ENCODE data around the gene EEA1. TPM values are rescaled to one million over a fixed set of nuclear protein-coding genes. Genes with fewer than 3 reads are reported as not detected.

The EEA1 gene
- total and polyA plus RNA-seq, 4 experiments from 2014 or later, result 2.8 to 16.4 (median 16.1) TPM

DNA sequence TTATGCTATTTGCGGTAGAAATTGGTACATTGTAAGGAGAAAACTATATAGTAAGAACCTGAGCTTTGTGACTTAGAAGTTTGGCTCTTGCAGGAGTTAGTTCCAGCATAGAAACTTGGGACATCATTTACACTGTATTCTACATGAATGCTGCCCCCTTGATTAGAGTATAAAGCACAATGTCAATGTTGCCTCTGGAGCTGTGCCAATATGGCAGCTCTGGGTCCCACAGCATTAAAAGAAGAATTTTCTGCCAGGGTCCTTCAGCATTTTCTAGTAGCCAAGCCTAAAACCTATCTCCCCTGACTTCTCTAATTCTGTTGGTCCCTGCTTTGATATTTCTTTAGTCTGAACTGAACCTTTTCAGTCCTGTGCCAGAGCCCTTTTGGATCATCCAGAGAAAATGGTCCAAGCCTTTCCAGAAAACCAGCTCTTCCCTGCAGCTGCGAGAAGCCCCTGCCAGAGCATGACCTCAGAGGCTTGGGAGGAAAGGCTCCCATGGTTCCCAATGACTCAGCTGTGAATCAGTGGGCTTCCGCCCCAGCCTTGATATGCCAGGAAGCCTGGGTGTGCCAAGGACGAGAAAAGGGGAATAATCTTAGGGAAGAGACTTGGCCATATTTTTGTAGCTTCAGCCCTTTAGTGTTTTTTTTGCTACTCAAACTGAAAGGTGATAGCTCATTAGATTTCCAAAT, 183.1 kb downstream of the EEA1 start:
- no peaks in the 10 kb centered on the region for H3K9me3 ChIP-seq (ENCODE audit: control insufficient read depth in 1 of 2, low read length in 2 of 2)
- DNase-seq, result no peak
- H3K4me3 Mint-ChIP-seq, result no peak overlapping the region
- peaks cover 10 to 11% of the 10 kb centered on the region in 2 donors for H3K27me3 Mint-ChIP-seq
- H3K4me1 ChIP-seq (ENCODE audit: insufficient read depth, low read length), result no peaks in the 10 kb centered on the region
- peaks cover 0 to 4% (median 0%) of the 10 kb centered on the region in 8 donors for H3K9me3 Mint-ChIP-seq
- H3K4me1 Mint-ChIP-seq, result peaks cover 0 to 8% (median 0%) of the 10 kb centered on the region in 4 donors
- intact Hi-C loops (cut with micrococcal nuclease), result no loop called here
- ChIA-PET POLR2A (ENCODE audit: partially characterized antibody) (no interaction called here), CTCF (ENCODE audit: partially characterized antibody) (no interaction called here)
- no peak overlapping the region for H3K4me3 ChIP-seq (ENCODE audit: low read length in 2 of 2)
- no peaks in the 10 kb centered on the region for H3K36me3 ChIP-seq (ENCODE audit: insufficient read depth, low read length)
- H3K27me3 ChIP-seq (ENCODE audit: insufficient read depth, low read length), result no peaks in the 10 kb centered on the region
- H3K27ac ChIP-seq (ENCODE audit: low read depth, low read length), result no peak overlapping the region
- H3K27ac Mint-ChIP-seq, result no peak overlapping the region
- no peaks in the 10 kb centered on the region for H3K36me3 Mint-ChIP-seq

- CTCF ChIA-PET (ENCODE audit: partially characterized antibody), result no interaction called here
- Mint-ChIP-seq H3K36me3 (no peaks in the 10 kb centered on the region), H3K4me3 (no peak overlapping the region), H3K9me3 (peaks cover 0 to 4% (median 0%) of the 10 kb centered on the region in 8 donors), H3K27me3 (peaks cover 8 to 14% of the 10 kb centered on the region in 2 donors), H3K27ac (no peak overlapping the region), H3K4me1 (peaks cover 0 to 8% (median 0%) of the 10 kb centered on the region in 4 donors)
- Histone ChIP-seq H3K9me3 (ENCODE audit: control insufficient read depth in 1 of 2, low read length in 2 of 2) (no peaks in the 10 kb centered on the region), H3K27ac (ENCODE audit: low read depth, low read length) (no peak overlapping the region), H3K4me1 (ENCODE audit: insufficient read depth, low read length) (no peaks in the 10 kb centered on the region), H3K27me3 (ENCODE audit: insufficient read depth, low read length) (no peaks in the 10 kb centered on the region), H3K4me3 (ENCODE audit: low read length in 2 of 2) (no peak overlapping the region), H3K36me3 (ENCODE audit: insufficient read depth, low read length) (no peaks in the 10 kb centered on the region)
- no peak for DNase-seq
- intact Hi-C loops (cut with micrococcal nuclease), result no loop called here
- POLR2A ChIA-PET (ENCODE audit: partially characterized antibody), result no interaction called here
Measured at GRCh38 chr12:92743026-92743425, 186.1 kb downstream of the EEA1 start.

DNA sequence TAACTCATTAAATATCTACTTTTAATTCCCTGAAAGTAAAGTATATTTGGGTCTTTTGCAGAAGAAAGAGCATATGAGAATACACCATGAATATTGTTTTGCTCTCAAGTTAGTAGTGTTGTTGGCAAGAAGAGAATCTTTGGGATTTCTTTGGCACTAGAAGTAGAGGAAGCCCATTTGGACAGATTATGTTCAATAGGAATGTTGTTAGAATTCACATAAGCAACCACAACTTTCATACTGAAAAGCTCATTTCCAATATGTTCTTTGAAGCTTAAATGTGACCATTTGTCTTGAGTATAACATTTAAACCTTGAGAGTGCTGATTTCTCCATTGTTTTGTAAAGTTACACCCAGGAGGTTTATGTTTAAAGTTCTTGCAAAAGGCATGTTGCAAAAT, 188.7 kb downstream of the EEA1 start:
- Mint-ChIP-seq H3K36me3 (no peaks in the 10 kb centered on the region), H3K9me3 (peaks cover 0 to 4% (median 0%) of the 10 kb centered on the region in 8 donors), H3K27ac (no peak overlapping the region), H3K4me3 (no peak overlapping the region), H3K4me1 (peaks cover 0 to 1% (median 0%) of the 10 kb centered on the region in 4 donors), H3K27me3 (peaks cover 8 to 15% of the 10 kb centered on the region in 2 donors)
- no peak overlapping the region for H3K27ac ChIP-seq (ENCODE audit: low read depth, low read length)
- intact Hi-C loops (cut with micrococcal nuclease), result no loop called here
- no peaks in the 10 kb centered on the region for H3K27me3 ChIP-seq (ENCODE audit: insufficient read depth, low read length)
- H3K4me1 ChIP-seq (ENCODE audit: insufficient read depth, low read length), result no peaks in the 10 kb centered on the region
- ChIA-PET CTCF (ENCODE audit: partially characterized antibody) (no interaction called here), POLR2A (ENCODE audit: partially characterized antibody) (no interaction called here)
- H3K36me3 ChIP-seq (ENCODE audit: insufficient read depth, low read length), result no peaks in the 10 kb centered on the region
- no peaks in the 10 kb centered on the region for H3K9me3 ChIP-seq (ENCODE audit: control insufficient read depth in 1 of 2, low read length in 2 of 2)
- DNase-seq, result no peak
- H3K4me3 ChIP-seq (ENCODE audit: low read length in 2 of 2), result no peak overlapping the region

GRCh38 chr12:92739113-92739512, 190.0 kb downstream of the EEA1 start:
- intact Hi-C loops (cut with micrococcal nuclease), result no loop called here
- Histone ChIP-seq H3K27me3 (ENCODE audit: insufficient read depth, low read length) (no peaks in the 10 kb centered on the region), H3K27ac (ENCODE audit: low read depth, low read length) (no peak overlapping the region), H3K9me3 (ENCODE audit: control insufficient read depth in 1 of 2, low read length in 2 of 2) (no peaks in the 10 kb centered on the region), H3K4me1 (ENCODE audit: insufficient read depth, low read length) (no peaks in the 10 kb centered on the region), H3K36me3 (ENCODE audit: insufficient read depth, low read length) (no peaks in the 10 kb centered on the region), H3K4me3 (ENCODE audit: low read length in 2 of 2) (no peak overlapping the region)
- no peak for DNase-seq
- Mint-ChIP-seq H3K27me3 (peaks cover 12 to 15% of the 10 kb centered on the region in 2 donors), H3K4me1 (peaks cover 0 to 1% (median 0%) of the 10 kb centered on the region in 4 donors), H3K9me3 (peaks cover 0 to 4% (median 0%) of the 10 kb centered on the region in 8 donors), H3K27ac (no peak overlapping the region), H3K4me3 (no peak overlapping the region), H3K36me3 (no peaks in the 10 kb centered on the region)
- CTCF ChIA-PET (ENCODE audit: partially characterized antibody), result no interaction called here
- POLR2A ChIA-PET (ENCODE audit: partially characterized antibody), result no interaction called here

- Histone ChIP-seq H3K27ac (ENCODE audit: low read depth, low read length) (no peak overlapping the region), H3K4me1 (ENCODE audit: insufficient read depth, low read length) (no peaks in the 10 kb centered on the region), H3K9me3 (ENCODE audit: control insufficient read depth in 1 of 2, low read length in 2 of 2) (no peaks in the 10 kb centered on the region), H3K36me3 (ENCODE audit: insufficient read depth, low read length) (no peaks in the 10 kb centered on the region), H3K4me3 (ENCODE audit: low read length in 2 of 2) (no peak overlapping the region), H3K27me3 (ENCODE audit: insufficient read depth, low read length) (no peaks in the 10 kb centered on the region)
- Mint-ChIP-seq H3K9me3 (peaks cover 0 to 4% (median 0%) of the 10 kb centered on the region in 8 donors), H3K4me1 (peaks cover 0 to 1% (median 0%) of the 10 kb centered on the region in 4 donors), H3K27ac (no peak overlapping the region), H3K36me3 (no peaks in the 10 kb centered on the region), H3K27me3 (peaks cover 13 to 15% of the 10 kb centered on the region in 2 donors), H3K4me3 (no peak overlapping the region)
- CTCF ChIA-PET (ENCODE audit: partially characterized antibody), result no interaction called here
- no peak for DNase-seq
- intact Hi-C loops (cut with micrococcal nuclease), result no loop called here
- POLR2A ChIA-PET (ENCODE audit: partially characterized antibody), result no interaction called here
Measured at GRCh38 chr12:92737855-92738850, 190.9 kb downstream of the EEA1 start.

DNA sequence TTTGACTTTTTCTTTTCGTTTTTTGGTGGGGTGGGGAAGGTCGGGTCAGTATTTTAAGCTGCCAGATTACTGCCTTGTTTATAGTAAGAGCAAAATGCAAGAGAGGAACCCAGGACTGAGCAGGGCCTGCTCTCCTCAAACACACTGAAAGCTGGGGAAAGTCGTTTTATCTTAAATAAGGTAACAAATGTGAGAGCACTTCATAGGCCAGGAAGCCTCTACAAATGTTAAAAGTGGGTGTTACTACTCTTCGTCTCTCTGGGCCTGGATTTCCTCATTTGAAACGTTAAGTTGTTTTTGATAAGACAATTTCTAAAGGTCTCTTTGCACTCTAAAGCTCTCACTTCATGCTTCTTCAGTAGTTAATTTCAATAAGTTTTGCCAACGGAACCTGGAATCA, 192.5 kb downstream of the EEA1 start:
- DNase-seq, result no peak
- CTCF ChIA-PET (ENCODE audit: partially characterized antibody), result interaction anchor here (1.2 kb wide), 1 partner anchor 76 kb away, joined by 3 read pairs; no protein-coding TSS in a partner anchor
- Histone ChIP-seq H3K9me3 (ENCODE audit: control insufficient read depth in 1 of 2, low read length in 2 of 2) (no peaks in the 10 kb centered on the region), H3K4me3 (ENCODE audit: low read length in 2 of 2) (no peak overlapping the region), H3K36me3 (ENCODE audit: insufficient read depth, low read length) (no peaks in the 10 kb centered on the region), H3K27ac (ENCODE audit: low read depth, low read length) (no peak overlapping the region), H3K27me3 (ENCODE audit: insufficient read depth, low read length) (no peaks in the 10 kb centered on the region), H3K4me1 (ENCODE audit: insufficient read depth, low read length) (no peaks in the 10 kb centered on the region)
- no peaks in the 10 kb centered on the region for H3K9me3 Mint-ChIP-seq
- no peak overlapping the region for H3K4me3 Mint-ChIP-seq
- no peak overlapping the region for H3K27ac Mint-ChIP-seq
- no peaks in the 10 kb centered on the region for H3K4me1 Mint-ChIP-seq
- no peaks in the 10 kb centered on the region for H3K36me3 Mint-ChIP-seq
- intact Hi-C loops (cut with micrococcal nuclease), result no loop called here
- POLR2A ChIA-PET (ENCODE audit: partially characterized antibody), result no interaction called here
- H3K27me3 Mint-ChIP-seq, result peaks cover 7 to 15% of the 10 kb centered on the region in 2 donors

- peaks cover 7 to 22% of the 10 kb centered on the region in 2 donors for H3K27me3 Mint-ChIP-seq
- ChIA-PET CTCF (ENCODE audit: partially characterized antibody) (no interaction called here), POLR2A (ENCODE audit: partially characterized antibody) (no interaction called here)
- H3K9me3 Mint-ChIP-seq, result no peaks in the 10 kb centered on the region
- Histone ChIP-seq H3K4me3 (ENCODE audit: low read length in 2 of 2) (no peak overlapping the region), H3K36me3 (ENCODE audit: insufficient read depth, low read length) (no peaks in the 10 kb centered on the region), H3K27me3 (ENCODE audit: insufficient read depth, low read length) (no peaks in the 10 kb centered on the region), H3K27ac (ENCODE audit: low read depth, low read length) (no peak overlapping the region), H3K4me1 (ENCODE audit: insufficient read depth, low read length) (no peaks in the 10 kb centered on the region), H3K9me3 (ENCODE audit: control insufficient read depth in 1 of 2, low read length in 2 of 2) (no peaks in the 10 kb centered on the region)
- no peaks in the 10 kb centered on the region for H3K36me3 Mint-ChIP-seq
- intact Hi-C loops (cut with micrococcal nuclease), result no loop called here
- no peak overlapping the region for H3K27ac Mint-ChIP-seq
- H3K4me3 Mint-ChIP-seq, result no peak overlapping the region
- no peaks in the 10 kb centered on the region for H3K4me1 Mint-ChIP-seq
- DNase-seq, result no peak
Measured at GRCh38 chr12:92735131-92735721, 193.9 kb downstream of the EEA1 start.

Measured in CD4-positive, alpha-beta memory T cell (primary cell).